NCI-H460 (cell line): ENCODE data around the gene ZNF431. TPM values are rescaled to one million over a fixed set of nuclear protein-coding genes. Genes with fewer than 3 reads are reported as not detected.
A peak's percentile ranks its signal among the peaks of the same experiment; 100 is the strongest.
"Not testable (repeated sequence)": the region's sequence is repeated elsewhere in the genome, so short reads cannot be mapped to it uniquely, and the experiment has no call there.

ENCODE experiments used
- DNase-seq: peaks from one replicate; pipeline ENCODE4 v3.0.0-alpha.2; 2016; ENCODE audit warnings: low read depth; ENCODE audit errors: extremely low read depth
- polyA plus RNA-seq: library from polyadenylated mRNA; depleted of rRNA; stranded (reverse); fragments of >200 nt; gene quantifications from 2 replicates; pipeline ENCODE4 v1.2.3, GENCODE V29; 2014; cell fraction: nucleus; rRNA removed
- total RNA-seq: library from RNA; depleted of rRNA; stranded (reverse); fragments of >200 nt; shearing (Covaris generic); gene quantifications from 2 replicates; pipeline ENCODE4 v1.2.3, GENCODE V29; 2014; rRNA removed

Gene ZNF431
- total RNA-seq = 3.6 and 5.6 TPM in 2 replicates
- 4.0 and 4.1 TPM in 2 replicates for polyA plus RNA-seq

- DNase-seq = peak; percentile 86
These were observed at the start of gene ZNF431 for GRCh38 chr19:21141787-21142464. TSS of gene ZNF431 (plus strand) at chr19:21142040. CDS start at chr19:21142184, 144 bp downstream.

- no peak for DNase-seq
These were observed 49.7 kb upstream of the ZNF431 start for GRCh38 chr19:21092109-21092508.

- DNase-seq = no peak
These were observed 47.4 kb upstream of the ZNF431 start for GRCh38 chr19:21094347-21095025.

DNA sequence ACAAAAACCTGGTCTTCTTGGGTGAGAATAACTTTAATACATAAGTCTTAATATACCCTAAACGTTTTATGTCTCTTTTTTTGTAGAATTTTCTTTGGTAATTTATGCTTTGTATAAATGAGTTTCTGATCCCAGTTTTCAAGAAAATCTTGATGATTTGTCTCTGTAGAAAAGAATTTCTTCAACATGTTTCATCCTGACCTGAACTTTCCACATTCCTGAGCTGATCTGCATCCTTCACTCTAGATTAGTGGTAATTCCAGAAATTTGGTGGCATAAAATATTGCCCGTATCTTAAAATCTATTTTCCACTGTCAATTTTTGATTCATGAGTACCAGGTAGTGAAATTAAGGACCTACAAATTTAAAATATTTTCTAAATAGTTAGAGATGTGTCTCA, 43.5 kb upstream of the ZNF431 start:
- no peak for DNase-seq

DNA sequence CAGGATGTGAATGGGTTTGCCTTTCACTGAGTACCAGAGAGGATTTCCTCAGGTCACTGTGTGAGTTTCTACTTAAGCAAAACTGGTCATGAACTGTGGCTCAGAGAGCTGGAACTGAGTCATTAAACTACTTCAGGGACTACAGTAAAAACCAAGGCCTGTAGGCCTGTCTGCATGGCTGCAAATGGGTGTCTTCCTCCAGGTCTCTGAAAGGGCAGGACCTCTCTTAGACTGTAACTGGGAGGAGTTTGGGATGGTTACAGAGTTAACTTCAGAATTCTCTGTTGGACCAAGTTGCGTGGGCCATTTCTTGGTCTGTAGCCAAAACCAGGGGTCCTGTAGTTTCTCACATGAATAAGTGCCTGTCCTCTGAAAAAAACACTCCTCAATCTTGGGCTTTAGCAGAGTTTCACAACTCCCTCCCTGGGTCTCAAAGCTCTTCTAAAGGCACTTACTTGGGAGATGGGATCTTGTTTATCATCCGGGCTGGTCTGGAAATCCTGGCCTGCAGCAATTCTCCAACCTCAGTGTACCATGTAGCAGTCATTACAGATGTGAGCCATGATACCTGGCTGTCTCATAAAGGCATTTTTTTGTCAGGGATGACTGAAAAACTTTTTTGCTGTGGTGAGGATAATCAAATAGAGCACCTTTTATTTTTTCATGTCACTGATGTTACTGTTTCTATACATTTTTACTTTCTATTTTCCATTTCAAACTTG, 40.2 kb upstream of the ZNF431 start:
- no peak for DNase-seq

DNA sequence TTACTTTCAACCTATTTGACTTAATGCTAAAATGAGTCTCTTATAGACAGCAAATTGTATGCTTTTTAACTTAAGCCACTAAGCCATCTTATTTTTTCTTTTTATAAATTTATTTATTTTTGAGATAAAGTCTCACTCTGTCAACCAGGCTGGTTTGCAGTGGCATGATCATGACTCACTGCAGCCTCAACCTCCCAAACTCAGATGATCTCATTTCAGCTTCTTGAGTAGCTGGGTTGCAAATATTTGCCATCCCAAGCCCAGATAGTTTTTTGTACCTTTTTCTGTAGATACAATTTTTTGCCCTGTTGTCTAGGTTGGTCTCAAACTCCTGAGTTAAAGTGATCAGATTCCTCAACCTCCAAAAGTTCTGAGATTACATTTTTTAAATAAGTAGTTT, 32.7 kb upstream of the ZNF431 start:
- DNase-seq = no peak

- DNase-seq = no peak
These were observed 31.7 kb upstream of the ZNF431 start for GRCh38 chr19:21110183-21110582.

DNA sequence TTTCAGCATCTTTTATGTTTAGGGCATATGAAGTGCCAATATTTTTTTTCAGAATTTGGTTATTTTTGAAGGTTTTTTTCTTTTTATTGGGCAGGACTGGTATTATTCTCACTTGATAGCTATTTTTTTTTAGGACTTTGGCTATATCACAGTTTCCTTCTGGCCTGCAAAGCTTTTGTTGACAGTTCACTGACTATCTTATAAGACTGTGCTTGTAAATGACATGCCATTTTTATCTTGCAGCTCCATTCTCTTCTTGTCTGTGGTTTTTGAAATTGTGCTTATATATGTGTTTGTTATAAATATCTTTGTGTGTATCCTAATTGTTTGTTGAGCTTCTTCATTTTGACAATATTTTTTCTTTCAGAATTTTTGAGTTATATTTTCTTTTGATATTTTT, 26.4 kb upstream of the ZNF431 start:
- DNase-seq = no peak

DNA sequence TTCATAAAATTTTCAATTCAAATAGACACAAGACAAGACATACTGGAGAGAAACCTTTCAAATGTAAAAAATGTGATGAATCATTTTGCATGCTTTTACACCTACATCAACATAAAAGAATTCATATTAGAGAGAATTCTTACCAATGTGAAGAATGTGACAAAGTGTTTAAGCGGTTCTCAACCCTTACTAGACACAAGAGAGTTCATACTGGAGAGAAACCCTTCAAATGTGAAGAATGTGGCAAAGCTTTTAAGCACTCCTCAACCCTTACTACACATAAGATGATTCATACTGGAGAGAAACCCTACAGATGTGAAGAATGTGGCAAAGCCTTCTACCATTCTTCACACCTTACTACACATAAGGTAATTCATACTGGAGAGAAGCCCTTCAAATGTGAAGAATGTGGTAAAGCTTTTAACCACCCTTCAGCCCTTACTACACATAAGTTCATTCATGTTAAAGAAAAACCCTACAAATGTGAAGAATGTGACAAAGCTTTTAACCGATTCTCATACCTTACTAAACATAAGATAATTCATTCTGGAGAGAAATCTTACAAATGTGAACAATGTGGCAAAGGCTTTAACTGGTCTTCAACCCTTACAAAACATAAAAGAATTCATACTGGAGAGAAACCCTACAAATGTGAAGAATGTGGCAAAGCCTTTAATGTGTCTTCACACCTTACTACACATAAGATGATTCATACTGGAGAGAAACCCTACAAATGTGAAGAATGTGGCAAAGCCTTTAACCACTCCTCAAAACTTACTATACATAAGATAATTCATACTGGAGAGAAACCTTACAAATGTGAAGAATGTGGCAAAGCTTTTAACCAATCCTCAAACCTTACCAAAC, 24.6 kb upstream of the ZNF431 start:
- no peak for DNase-seq

DNA sequence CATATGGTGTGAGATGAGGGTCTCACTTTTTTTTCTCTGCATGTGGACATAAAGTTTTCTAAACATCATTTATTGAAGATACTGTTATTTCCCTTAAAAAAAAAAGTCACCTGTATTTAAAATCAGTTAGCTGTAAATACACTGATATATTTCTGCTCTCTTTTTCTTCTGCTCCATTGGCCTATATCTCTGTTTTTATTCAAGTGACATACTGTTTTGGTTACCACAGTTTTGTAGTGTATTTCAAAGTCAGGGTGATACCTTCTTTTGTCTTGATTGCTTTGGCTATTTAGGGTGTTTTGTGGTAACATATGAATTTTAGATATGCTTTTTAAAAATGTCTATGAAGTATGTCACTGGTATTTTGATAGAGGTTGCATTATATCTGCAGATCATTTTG, 15.8 kb upstream of the ZNF431 start:
- DNase-seq = no peak

DNA sequence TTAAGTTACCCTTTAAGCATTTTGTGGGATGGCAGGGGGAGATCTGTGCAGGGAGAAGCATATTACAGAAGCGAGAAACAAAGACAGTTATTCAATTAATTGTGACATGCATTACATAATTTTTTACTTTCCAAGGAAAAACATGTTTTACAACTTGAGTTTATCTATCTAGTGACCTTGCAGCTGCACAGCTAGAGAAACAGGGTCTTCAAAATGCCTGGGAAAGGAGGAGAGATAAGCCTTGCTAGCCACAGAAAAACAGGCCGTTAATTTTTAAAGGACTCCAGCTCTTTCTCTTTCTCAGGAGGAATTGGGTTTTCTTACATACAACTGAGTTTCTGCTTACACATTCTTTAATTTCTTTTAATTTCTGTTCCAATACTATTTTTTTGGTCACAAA, 14.8 kb upstream of the ZNF431 start:
- no peak for DNase-seq

DNA sequence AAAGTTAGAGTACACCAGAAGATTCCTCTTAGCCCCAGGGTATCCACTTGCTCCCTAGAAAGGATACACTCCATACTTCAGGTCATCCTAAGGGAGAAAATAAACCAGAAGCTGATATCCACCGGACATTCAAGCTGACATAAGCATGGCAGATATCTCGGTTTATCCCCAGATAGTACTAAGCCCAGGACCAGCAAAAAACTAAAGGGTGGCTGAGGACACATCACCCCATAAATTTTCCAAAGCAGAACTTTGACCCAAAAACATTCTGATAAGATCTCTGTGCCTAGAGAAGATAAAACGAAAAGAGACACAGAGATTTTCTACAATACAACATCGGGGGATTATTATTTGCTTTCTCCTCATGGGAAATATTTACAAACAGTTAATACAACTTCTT, 13.9 kb upstream of the ZNF431 start:
- no peak for DNase-seq

- DNase-seq = no peak
These were observed 12.7 kb upstream of the ZNF431 start for GRCh38 chr19:21128901-21129698.

GRCh38 chr19:21130097-21130775, 11.6 kb upstream of the ZNF431 start:
- no peak for DNase-seq

DNA sequence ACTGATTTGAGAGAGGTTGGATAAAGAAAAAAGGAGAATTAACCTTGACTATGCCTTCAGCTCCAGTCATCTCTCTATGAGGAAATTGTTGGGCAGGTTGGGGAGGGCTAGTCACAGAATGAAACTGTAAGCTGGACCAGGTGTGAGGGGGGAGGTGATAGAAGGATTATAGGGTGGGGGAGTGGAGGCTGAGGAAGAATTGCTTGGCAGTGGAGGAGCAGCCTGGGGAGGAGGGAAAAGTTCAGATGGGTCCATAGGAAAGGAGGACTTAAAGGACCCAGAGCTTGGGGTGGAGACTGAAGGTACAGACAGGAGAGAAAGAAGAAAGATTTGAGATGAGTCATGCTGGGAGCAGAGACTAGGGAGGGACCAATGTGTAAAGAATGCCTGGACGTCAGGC, 8.2 kb upstream of the ZNF431 start:
- no peak for DNase-seq

DNA sequence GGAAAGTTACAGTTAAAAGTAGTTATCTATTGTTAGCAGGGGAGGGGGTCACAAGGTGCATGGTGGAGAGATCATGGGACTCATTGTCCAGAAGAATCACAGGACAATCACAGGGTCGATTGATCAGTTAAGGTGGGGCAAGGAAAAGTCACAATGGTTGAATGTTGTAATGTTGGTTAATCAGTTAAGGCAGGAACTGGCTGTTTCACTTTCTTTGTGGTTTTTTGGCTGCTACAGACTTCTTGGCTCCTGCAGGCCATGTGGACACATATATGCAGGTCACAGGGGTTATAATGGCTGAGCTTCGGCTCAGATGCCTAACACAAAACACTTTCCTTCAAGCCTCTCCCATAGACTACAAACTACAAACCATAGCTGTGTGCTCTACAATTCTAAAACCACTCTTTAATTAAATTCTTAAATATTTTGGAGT, 6.9 kb upstream of the ZNF431 start:
- DNase-seq = no peak

- no peak for DNase-seq
These were observed 6.4 kb upstream of the ZNF431 start for GRCh38 chr19:21135433-21135832.

DNA sequence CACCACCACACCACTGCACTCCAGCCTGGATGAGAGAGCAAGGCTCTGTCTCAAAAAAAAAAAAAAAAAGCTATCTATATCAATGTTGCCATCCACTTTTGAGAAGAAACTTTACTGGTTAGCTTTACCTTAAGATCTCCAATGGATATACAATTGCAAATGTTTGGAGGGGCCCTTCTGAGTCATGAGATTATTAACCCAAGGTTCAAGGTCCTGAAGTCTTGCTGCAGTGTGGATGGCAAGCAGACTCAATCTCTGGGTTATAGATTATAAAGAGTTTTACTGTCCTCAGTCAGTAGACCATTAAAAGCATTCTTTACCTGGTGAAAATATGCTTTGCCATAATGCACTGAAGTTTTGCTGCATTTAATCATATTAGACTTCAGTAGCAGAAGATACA, 3.7 kb upstream of the ZNF431 start:
- no peak for DNase-seq

DNA sequence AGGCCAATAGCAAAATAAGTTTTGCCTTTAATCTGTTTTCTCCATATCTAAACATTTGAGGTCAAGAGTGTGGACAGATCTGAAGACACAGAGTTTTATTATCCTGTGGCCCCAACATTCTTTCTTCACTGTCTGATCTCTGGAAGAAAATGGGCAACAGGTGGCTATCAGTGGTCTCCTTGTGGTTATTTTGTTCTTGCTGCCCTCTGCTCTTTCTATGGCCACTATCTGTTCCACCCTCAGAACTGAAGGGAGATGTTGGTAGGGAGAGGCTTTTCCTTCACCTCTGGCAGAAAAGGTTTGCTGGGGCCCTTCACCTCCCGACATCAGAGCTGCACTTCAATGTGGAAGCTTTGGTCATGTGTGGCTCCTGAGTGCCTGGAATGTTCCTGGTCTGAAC, 834 bp upstream of the ZNF431 start:
- DNase-seq = not testable (repeated sequence)
